Upper lobe of right lung (tissue), 1 donor: ENCODE data around the gene BAMBI. TPM values are rescaled to one million over a fixed set of nuclear protein-coding genes. Genes with fewer than 3 reads are reported as not detected.

Experiments used
- ATAC-seq: fragments of 200-7000 bp; cut with Tn5 transposase; one replicate; pipeline ENCODE4 v1.9.1; 2020; ENCODE audit warnings: mild to moderate bottlenecking, moderate library complexity
- DNase-seq: peaks from one replicate; pipeline ENCODE4 v3.0.0-alpha.2; 2020
- H3K27ac ChIP-seq: fragments of 200-600 bp; one replicate; pipeline ENCODE4 v1.8.0; 2022
- H3K27me3 ChIP-seq: fragments of 200-600 bp; one replicate; pipeline ENCODE4 v1.8.0; 2022; ENCODE audit warnings: mild to moderate bottlenecking
- H3K36me3 ChIP-seq: fragments of 200-600 bp; one replicate; pipeline ENCODE4 v1.8.0; 2022
- H3K4me1 ChIP-seq: fragments of 200-600 bp; one replicate; pipeline ENCODE4 v1.8.0; 2022
- H3K4me3 ChIP-seq: fragments of 200-600 bp; one replicate; pipeline ENCODE4 v1.8.0; 2022; ENCODE audit warnings: mild to moderate bottlenecking
- H3K9me3 ChIP-seq: fragments of 200-600 bp; one replicate; pipeline ENCODE4 v1.8.0; 2022
- CTCF ChIP-seq: fragments of 200-600 bp; IDR thresholded peaks from one replicate; pipeline ENCODE4 v1.8.0; 2022; ENCODE audit warnings: antibody characterized with exemption
- intact Hi-C: fragments of 100-400 bp; cut with DNase I; formaldehyde crosslinking; loops from one replicate; pipeline ENCODE4 v1.11.0; 2022
- total RNA-seq: library from RNA; stranded (reverse); fragmentation: NEBNext Ultra II Directional; extraction: Animal tissue kit (Norgen Biotek cat#: 25700); gene quantifications from one replicate; pipeline ENCODE4 v1.2.1, GENCODE V29; 2021
- donor health status: DM: no; HTN: yes; CAD: no; lungs with severe emphysema.

BAMBI gene
- total RNA-seq, 1 donor from 2014 or later = 12.9 TPM

- DNase-seq (no peak), ATAC-seq (no peak)
- TF ChIP-seq CTCF = no peak
- Histone ChIP-seq H3K4me3 (peak overlapping the region; percentile 37), H3K27me3 (peaks cover 44% of the 10 kb centered on the region), H3K4me1 (peaks cover 3% of the 10 kb centered on the region), H3K27ac (no peak overlapping the region), H3K9me3 (no peaks in the 10 kb centered on the region), H3K36me3 (no peaks in the 10 kb centered on the region)
- intact Hi-C loops = loop anchor here (10.0 kb wide), 2 partner anchors 325 to 635 kb away; no protein-coding TSS in a partner anchor
Measured at GRCh38 chr10:28669227-28670173, 7.8 kb upstream of the BAMBI start.

GRCh38 chr10:28674782-28675181 lies 2.5 kb upstream of the BAMBI start:
- Histone ChIP-seq H3K36me3 (no peaks in the 10 kb centered on the region), H3K4me1 (peaks cover 6% of the 10 kb centered on the region), H3K27ac (no peak overlapping the region), H3K4me3 (no peak overlapping the region), H3K27me3 (peaks cover 23% of the 10 kb centered on the region), H3K9me3 (no peaks in the 10 kb centered on the region)
- intact Hi-C loops = no loop called here
- ATAC-seq = no peak
- DNase-seq = no peak
- TF ChIP-seq CTCF = no peak

- DNase-seq (no peak), ATAC-seq (no peak)
- Histone ChIP-seq H3K27ac (no peak overlapping the region), H3K27me3 (peaks cover 10% of the 10 kb centered on the region), H3K36me3 (no peaks in the 10 kb centered on the region), H3K4me1 (peaks cover 6% of the 10 kb centered on the region), H3K9me3 (no peaks in the 10 kb centered on the region), H3K4me3 (peak overlapping the region; percentile 79)
- intact Hi-C loops = no loop called here
- TF ChIP-seq CTCF = no peak
Measured at GRCh38 chr10:28676326-28676967, 874 bp upstream of the BAMBI start.

- ATAC-seq (peak; percentile 20), DNase-seq (peak; percentile 76)
- intact Hi-C loops = no loop called here
- Histone ChIP-seq H3K36me3 (no peaks in the 10 kb centered on the region), H3K27me3 (peaks cover 10% of the 10 kb centered on the region), H3K4me1 (peaks cover 6% of the 10 kb centered on the region), H3K9me3 (no peaks in the 10 kb centered on the region), H3K27ac (peak overlapping the region; percentile 76), H3K4me3 (peak overlapping the region; percentile 79)
- no peak for TF ChIP-seq CTCF
Measured at GRCh38 chr10:28677888-28678686, 766 bp downstream of the BAMBI start.

- no peaks in the 10 kb centered on the region for H3K36me3 ChIP-seq
- intact Hi-C loops = no loop called here
- no peak for TF ChIP-seq CTCF
- peaks cover 10% of the 10 kb centered on the region for H3K27me3 ChIP-seq
- H3K27ac ChIP-seq = peak overlapping the region; percentile 76
- H3K9me3 ChIP-seq = no peaks in the 10 kb centered on the region
- no peak for DNase-seq
- no peak for ATAC-seq
- H3K4me3 ChIP-seq = peak overlapping the region; percentile 79
- peaks cover 6% of the 10 kb centered on the region for H3K4me1 ChIP-seq
Measured at GRCh38 chr10:28678687-28679457, 1.6 kb downstream of the BAMBI start.
